Hematopoietic multipotent progenitor cell treated with erythropoietin and hydrocortisone succinate and interleukin-3 and kit ligand, for 4 days (in vitro differentiated cells): ENCODE measurements around the gene ALG5.

Experiments
- DNase-seq: peaks from one replicate; pipeline ENCODE4 v3.0.0-alpha.2; 2015

Gene ALG5

DNA sequence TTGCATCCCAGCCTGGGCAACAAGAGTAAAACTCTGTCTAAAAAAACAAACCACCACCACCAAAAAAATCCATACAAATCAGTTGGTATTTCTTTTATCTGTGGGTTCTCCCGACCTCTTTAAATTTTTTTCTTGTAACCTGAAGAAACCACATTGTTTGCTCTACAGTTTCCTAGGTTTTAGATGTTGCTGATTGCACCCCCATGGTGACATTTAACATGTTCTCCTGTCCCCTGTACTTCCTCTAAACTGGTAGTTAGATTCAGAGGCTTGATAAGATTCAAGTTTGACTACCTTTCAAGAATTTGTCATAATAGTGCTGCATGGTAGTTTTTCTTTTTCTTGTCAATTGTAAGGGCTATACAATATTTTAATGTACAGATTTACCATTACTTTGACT lies 24.0 kb downstream of the ALG5 start:
- DNase-seq = peak; percentile 40

DNA sequence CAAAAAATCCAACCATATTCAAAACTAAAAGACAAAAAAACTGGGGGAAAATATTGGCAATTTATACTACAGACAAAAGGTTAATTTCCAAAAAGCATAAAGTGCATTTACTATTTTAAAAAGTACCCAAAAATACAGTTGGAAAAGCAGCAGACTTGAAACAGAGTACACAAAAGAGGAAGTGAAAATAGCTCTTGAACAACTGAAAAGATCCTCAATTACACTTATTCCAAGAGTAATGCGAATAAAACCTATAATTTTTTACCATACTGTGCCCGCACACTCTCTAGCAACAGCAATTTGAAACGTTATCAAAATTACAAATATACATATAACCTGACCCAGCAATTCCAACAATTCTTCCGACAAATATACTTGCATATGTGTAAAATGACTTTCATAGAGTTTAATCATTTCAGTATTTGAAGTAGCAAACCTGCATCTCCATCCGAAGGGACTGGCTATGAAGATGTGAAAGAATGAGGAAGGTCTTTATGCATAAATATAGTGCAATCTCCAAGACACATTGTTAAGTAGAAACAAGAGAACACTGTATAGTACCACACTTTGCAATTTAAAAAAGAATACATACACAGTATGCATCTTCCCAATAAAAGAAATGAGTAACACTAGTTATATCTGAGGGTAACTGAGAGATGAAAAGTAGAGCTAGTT lies 25.4 kb downstream of the ALG5 start:
- DNase-seq = peak; percentile 26

DNA sequence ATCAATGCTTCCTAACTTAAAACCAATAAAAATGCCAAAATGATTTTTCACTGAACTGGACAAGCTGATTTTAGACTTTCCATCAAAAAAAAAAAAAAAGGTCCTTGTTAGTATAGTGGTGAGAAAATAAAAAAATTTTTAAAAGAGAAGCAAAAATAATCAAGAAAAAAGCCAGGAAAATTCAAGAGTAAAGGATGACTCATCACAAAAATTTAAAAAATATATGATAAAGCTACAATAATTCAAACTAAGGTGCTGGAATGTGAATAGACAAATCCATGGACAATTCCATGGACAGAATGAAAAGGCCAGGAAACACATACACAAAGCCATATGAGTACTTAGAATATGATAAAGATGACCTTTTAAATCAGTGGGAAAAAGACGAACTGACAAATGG lies 26.1 kb downstream of the ALG5 start:
- DNase-seq = no peak

DNA sequence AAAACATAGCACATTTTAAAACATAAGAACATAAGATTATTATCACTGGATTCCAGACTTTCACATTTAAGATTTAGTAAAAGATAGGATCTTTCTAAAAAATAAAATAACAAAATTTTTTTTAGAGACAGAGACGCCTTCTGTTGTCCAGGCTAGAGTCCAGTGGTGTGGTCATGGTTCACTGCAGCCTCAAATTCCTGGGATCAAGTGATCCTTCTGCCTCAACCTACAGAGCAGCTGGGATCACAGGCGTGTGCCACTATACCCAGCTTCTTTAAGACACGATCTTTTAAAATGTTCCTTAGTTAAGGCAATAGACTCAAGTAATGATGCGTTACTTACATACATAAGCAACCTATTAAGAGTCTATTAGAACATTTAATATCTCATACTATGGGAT lies 32.7 kb downstream of the ALG5 start:
- no peak for DNase-seq

DNA sequence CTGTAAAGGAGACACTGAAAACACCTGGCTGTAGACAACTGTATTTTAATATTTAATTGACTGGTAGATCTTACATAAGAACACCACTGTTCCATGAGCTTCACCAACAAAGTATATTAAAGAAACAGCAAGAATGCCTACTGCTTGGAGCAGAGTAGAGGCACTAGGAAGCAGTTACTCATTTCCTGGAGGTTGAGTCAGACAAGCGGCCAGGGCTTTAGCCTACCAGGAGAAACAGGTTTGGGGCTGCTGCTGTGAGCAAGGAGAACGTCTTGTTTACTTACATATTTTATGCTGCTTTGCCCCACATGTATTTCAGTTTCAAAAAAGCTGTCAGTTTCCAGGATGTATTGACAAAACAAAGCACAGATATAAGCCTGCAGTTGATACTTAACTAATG lies 33.4 kb downstream of the ALG5 start:
- no peak for DNase-seq

DNA sequence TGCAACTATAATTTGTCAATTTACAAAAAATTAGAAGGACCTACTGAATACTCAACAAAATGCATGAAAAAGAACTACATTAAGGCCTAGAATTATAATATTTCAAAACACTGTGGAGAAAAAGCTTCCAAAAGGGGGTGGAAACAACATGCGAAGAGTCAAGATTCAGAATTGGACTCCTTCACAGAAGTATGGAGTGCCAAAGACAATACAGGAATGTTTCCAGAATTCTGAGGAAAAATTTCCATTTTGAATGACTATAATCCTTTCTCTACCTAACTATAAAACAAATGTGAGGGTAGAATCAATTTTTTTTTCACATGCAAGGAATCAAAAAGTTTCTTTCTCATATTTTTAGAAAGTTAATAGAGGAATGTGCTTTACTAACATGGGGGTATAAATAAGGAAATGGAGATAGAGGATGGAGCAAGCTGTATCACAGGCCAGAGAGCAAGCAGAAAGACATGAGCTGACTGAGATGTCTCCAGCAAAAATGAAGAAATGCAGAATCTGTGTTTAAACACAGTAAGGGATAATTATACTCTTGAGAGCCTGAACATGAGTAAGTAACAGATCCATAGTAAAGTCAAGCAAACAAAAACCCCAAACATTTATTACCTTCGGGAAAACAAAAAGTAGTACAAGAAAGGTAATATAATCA lies 39.6 kb downstream of the ALG5 start:
- no peak for DNase-seq

DNA sequence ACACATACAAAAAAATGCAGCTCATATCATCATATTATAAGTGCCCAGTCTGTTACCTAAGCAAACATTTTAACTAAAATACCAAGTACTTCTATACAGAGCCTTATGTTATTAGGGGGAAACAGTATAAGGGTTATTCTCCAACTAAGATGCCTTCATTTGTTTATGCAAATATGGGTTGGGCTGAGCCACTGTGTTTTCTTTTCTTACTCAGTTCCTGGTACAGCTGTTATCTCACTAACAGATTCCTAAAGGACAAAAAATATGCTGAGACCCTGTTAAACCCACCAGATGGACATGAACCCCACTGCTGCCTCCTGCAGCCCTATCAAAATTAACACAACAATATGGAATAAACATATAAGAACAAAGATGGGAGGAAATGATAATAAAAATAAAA lies 44.6 kb downstream of the ALG5 start:
- no peak for DNase-seq

DNA sequence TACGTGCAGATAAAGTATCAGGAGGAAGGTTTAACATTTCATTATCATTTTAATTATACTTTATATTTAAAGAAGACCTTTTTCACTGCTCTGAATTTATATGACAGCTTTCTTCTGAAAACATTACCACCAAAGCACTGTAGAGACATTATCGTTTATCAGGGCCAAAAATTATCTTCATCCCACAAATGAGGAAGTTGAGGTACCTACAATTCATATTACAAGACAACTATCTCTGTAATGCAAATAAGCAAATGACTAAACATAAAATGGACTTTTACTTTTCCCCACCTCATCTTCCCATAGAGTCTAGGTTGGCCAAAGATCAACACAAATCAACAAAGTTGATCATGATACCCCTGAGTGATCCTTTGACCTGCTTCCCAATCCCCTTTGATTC lies 48.2 kb downstream of the ALG5 start:
- DNase-seq = peak; percentile 49

DNA sequence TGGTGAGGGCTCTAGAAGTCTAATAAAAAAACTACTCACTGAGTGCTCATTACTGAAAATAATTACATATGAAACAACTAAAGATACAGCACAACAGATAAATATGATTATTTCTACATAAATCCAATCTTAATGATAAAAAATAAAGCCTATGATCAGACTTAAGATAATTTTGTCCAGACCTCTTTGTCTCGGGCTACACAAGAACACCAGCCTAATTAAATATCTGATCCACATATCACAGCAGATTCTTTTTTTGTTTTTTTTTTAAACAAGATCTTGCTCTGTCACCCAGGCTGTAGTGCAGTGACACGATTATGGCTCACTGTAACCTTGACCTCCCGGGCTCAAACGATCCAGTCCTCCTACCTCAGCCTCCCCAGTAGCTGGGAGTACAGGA lies 48.8 kb downstream of the ALG5 start:
- DNase-seq = no peak

DNA sequence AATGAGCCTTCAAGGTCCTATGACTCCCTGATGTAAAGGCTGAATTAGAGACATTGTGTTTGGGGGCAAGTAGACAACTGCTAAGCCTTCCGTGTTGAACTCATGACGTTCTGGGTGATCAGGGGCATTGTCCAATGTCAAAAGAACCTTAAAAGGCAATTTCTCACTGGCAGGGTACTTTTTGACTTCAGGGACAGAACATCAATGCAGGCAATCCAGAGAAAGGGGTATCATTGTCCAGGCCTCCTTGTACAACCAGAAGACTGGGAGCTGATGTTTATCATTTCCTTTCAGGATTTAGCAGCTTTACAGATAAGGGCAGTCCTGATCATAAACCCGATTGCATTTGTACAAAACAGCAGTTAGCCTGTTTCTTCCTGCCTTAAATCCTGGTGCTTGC lies 54.1 kb downstream of the ALG5 start:
- DNase-seq = no peak

DNA sequence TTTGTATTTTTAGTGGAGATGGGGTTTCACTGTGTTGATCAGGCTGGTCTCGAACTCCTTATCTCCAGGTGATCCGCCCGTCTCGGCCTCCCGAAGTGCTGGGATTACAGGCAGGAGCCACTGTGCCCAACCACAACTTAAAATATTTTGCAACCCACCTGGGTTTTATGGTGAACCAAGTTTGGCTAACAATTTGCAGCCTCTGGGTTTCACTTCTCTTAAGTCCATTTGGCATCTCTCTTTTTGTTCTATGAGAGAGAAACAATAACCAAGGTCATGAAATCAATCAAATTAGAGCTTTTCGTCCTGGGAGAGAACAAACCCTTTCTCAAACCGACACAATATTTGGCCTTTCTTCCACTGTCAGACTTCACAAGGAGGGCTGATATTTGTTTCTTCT lies 73.5 kb downstream of the ALG5 start:
- no peak for DNase-seq

DNA sequence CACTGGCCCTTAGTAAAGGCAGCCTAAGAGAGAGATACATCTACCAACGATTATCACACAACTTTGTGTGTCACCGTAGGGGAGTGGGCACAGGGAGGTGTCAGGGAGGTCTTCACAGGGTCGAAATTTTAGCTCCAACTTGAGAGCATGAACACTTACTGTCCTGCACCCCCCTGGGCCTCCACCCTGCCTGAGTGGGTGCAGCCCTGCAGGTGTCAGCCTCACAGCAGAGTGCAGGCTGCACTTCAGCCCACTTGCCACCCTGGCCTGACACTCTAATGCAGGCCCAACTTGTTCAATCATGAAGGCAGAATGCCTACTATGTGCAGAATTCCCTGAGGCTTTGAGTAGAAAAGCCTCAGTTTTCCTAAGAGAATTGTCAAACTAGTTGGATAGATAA lies 75.1 kb downstream of the ALG5 start:
- DNase-seq = no peak

DNA sequence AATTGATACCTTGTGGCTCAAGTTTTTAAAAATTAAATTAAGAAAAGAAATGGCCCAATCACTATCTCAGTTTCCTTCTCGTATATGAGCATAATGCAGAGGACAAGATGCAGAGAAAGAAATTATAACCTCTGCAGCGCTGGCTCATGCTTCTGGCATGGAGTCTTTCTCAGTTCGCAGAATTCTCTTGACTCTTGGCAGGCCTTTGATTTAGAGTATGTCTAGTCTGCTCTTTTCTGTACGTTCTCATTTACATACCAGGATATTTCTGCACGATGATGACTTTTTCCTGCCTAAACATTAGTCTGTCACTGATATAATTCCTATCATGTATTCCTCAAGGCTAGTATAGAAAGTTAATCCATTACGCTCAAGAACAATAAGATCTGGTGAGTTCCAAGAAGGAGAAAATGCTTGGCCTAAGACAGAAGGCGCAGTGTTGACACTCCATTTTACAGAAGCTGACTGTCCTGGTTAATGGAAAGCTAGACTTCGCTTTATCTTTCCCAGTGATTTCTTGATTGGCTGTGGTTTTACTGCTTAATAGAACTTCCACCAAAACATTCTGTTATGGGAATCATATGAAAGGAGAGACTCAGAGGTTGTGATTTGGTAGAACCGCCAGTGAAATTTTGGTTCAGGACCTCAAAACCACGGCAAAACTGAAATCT lies 77.4 kb downstream of the ALG5 start:
- DNase-seq = no peak

DNA sequence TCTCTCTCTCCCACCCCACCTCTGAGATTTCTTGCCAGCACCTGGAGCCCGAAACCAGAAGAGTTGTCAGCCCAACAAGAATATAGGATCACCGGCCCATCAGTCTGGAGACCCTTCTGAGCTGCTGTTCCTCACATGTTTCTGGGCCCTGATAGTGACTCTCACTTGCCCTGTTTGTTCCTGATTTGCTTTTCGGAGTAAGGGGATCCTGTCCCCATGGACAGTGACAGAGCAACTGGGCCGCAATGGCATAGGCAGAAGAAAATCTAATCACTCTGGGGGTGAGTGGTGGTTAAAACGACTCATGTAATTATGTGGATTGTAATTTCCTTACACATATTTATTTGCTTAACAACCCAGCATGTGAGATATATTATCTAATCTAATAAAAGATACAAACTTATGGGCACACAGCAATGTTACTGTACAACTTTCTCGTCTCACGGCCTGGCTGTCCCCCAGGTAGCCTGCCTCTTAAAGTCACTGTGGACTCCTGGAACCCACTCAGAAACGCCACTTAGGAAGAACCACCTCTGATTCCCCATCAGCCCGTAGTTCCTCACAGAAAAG lies 78.4 kb downstream of the ALG5 start:
- DNase-seq = no peak

DNA sequence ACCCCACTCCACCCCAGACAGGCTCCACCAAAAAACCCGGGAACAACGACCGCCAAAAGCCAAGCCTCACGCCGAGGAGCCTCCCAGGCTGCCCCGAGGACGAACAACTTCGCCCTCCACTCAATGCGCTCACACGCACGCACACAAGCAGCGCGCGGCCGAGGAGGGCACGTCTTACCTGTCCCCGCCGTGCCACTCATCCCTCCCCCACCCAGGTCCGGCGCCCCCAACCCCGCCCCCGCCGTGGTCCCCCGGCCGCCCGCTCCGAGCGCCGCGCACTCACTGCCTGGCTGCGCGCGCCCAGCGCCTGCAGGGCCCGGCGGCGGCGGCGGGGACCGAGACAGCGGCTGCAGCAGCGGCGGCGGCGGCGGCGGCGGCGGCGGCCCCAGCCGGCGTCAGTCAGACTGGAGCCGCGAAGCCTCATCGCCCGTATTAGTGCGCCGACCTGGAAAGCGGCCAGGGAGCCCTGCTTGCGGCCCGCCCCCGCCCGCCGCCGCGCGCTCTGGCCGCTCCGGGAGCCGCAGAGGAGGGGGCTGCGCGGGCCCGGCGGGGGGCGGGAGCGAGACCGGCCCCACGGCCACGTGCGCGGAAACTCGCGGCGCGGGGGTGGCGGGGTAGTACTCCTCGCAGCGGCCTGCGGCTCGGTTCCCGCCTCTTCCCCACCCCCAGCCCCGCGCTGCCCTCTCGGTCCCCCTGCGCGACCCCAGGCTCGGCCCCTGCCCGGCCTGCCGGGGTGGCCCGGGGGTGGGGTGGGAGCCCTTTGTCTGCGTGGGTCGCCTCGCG lies 79.1 kb downstream of the ALG5 start, which contains the start of gene SMAD9:
Gene SMAD9, minus strand, starts transcription at position 406 of the 783 bp plus-strand sequence. CDS start 40,549 bp downstream, outside the sequence.
- peak; percentile 80 for DNase-seq

DNA sequence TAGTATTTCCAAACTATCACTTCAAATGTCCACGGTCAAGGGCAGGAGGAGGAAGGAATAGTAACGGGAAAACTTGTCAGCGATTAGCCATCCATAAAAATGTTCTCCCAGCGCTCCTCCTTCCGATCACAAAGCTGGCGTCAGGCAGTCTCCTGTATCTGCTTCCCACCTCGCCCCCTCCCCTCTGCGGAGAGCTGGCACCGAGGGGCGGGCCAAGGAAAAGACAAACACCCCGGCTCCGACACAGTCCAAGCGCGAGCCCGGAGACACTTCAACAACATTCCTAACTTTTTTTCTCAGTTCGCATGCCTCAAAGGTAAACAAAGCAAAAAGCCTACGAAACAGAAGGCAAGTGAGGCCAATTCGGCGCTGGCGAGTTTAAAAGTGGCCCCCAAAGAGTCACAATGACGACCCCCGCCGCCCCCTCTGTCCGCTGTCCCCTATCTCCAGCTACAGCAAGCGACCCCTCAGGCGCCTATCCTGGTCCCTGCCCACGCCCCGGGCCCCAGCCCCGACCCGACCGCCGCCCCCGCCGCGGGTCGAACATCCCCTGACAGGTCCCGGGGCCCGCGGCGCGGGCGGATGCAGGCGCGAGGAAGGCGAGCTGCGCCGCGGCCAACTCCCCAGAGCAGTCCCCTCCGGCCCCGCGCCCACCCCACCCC lies 79.8 kb downstream of the ALG5 start:
- DNase-seq = no peak

DNA sequence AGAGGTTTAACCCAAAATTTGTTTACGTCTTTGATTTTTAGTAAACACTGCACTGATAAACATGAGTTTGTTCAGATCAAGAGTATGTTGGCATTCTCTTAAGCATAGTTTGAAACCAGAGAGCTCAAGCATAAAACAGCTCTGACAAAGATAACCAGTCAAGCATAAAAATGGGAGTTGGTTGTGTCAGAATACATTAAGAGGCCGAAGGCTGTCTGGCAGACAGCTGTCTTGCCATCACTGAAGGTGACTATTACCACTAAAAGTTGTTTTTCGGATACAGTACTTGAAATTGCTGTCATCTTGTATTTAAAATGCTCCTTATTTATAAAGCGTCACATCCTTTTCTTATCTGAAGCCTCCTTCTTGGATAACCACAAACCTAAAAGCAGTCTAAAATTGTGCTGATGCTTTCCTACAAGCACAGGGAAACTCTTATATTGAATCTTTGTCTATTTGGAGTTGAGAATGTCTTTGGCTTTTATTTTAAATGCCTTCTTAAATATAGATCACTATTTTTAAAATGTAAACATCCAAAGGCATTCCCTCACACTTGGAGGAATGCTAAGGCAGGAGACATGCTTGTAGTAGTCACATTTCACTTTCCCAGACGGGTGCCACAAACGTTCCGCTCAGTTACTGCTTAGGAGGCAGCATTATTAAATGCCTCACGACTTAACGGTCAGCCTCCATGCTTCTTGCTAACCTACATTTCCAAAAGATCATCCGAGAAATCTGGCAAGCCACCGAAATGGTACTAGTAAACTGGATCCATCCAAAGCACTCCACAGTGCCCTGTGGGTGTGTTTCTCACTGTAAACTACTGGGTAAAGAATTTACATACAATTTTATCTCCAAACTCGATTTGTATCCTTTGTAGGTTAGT lies 80.7 kb downstream of the ALG5 start:
- DNase-seq = peak; percentile 33

DNA sequence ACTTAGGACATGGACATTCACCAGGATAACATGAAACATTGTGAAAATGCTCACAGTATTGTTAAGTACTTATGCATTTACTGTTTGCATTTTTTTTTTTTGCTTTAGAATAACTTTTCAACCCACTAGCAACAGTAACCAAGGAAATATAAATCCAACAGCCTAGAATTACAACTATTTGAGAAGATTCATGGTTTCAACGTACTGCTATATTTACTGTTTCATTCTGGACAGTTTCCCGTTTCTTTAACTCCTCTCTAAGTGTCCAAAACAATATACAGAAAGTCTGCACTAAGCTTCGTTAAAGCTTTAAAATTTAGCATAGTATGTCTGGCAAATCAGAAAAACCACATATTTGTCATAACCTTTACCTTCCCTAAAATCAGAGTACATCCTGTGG lies 81.8 kb downstream of the ALG5 start:
- DNase-seq = no peak

DNA sequence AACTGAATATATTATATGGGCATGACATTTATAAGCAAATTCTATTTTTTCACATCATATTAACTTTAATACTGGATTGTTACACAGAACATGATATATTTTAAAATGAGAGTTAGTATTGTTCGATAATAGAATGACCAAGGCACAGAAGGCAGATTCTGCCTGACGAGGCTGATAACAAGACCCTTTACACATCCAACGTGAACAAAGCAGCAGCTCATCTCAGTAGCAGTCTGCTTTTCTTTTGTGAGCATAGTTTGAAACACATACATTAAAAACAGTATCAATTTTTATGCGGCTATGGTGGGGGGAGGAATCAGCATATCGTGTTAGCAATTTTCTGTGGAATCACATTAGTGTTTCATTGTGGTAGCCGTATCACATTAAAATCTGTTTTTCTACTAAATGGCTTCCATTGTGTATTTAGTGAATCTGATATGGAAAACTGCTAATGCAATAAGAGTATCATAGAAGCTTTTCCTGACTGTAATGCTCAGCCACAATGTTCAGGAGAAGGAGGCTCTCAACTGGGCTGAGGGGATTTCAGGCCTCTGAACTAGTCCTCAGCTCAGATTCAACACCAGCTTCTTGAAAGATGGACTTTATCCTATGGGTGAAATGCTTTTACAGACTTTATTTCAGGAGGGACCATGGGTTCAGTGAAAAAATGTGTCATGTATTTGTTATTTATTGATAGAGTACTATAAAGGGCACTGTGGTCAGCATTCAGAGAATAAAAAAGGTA lies 83.1 kb downstream of the ALG5 start:
- DNase-seq = no peak

DNA sequence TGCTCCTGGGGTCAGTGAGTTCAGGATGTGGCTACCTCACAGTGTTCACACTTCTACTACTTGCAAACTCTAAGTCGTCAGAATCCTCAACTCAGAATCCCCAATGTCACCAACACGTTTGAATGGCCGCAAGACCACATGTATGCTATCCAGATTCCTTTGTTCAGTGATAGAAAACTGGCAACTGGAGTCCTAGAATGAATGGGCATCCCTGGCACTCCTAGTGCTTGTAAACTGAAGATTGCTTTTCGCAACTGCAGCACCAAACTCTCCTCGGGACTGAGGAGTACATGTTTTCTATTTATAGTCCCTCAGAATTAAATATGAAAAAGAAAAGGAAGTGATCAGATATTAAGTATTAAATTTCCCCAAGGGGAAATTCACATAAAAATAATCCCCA lies 84.0 kb downstream of the ALG5 start:
- DNase-seq = no peak

DNA sequence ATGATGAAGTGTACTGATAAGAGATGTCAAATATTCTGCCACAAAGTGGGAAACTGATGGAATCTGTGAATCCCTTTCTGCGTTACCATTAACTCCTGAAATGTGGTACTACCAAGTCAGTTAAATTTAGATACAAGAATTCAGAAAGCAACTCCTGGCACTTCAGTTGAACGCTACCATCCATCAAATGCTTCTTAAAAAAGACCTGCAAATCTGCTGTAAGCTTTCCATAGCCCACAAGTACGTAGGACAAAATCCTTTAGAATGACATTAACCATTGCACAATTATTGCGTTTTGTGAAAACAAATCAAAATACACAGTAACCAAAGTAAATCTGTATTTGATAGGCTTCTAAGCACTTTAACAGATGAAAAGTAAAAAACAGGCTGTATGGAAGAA lies 84.5 kb downstream of the ALG5 start:
- DNase-seq = no peak
